B cell (primary cell): ENCODE data around the gene TRRAP. TPM values are rescaled to one million over a fixed set of nuclear protein-coding genes. Genes with fewer than 3 reads are reported as not detected.

Experiments used
- ATAC-seq: fragments of 200-7000 bp; cut with Tn5 transposase; one replicate; pipeline ENCODE4 v1.10.0; 2021; ENCODE audit warnings: low read depth, mild to moderate bottlenecking, moderate number of reproducible peaks, moderate library complexity
- CTCF ChIA-PET: fragments of 350-600 bp; sonication (Branson Sonifier 250); formaldehyde crosslinking; loops from one replicate; lab custom pipeline; 2021; ENCODE audit warnings: antibody characterized with exemption, inconsistent platforms; lab: Charles Lee
- POLR2A ChIA-PET: fragments of 350-600 bp; sonication (Branson Sonifier 250); formaldehyde crosslinking; loops from one replicate; lab custom pipeline; 2021; ENCODE audit warnings: antibody characterized with exemption; lab: Charles Lee
- DNase-seq: peaks from one replicate; pipeline ENCODE4 v3.0.0; 2013
- H2AFZ ChIP-seq: 2 replicates; pipeline ENCODE4 v1.6.1; 2012; ENCODE audit warnings: mild to moderate bottlenecking, low read depth, low read length; ENCODE audit not compliant: insufficient read depth, poor library complexity, severe bottlenecking
- H3K27ac ChIP-seq, 2 donors: 1 replicate in 1 of 2; 2 replicates in 1 of 2; pipeline ENCODE4 v1.5.1; 2012 to 2013; ENCODE audit warnings: low read length in 2 of 2, mild to moderate bottlenecking in 2 of 2, moderate library complexity in 1 of 2
- H3K27me3 ChIP-seq, 4 experiments: fragments of 200-600 bp in 1 of 4; sonication (generic) in 1 of 4; replicated peaks in 1 of 4; 1 replicate in 2 of 4; 2 replicates in 2 of 4; pipeline versions ENCODE4 v1.6.1 to v1.7.0; 2013 to 2016; ENCODE audit warnings: low read length in 3 of 4, mild to moderate bottlenecking in 2 of 4, mixed read lengths in 1 of 4, moderate library complexity in 1 of 4; ENCODE audit not compliant: insufficient read depth in 4 of 4, control insufficient read depth in 3 of 4; ENCODE audit errors: control extremely low read depth in 1 of 4
- H3K36me3 ChIP-seq, 2 experiments: replicated peaks in 1 of 2; 1 replicate in 1 of 2; 2 replicates in 1 of 2; pipeline versions ENCODE4 v1.6.1 to v1.7.1; 2013; ENCODE audit warnings: low read length in 1 of 2; ENCODE audit not compliant: insufficient read depth in 2 of 2, control insufficient read depth in 1 of 2; ENCODE audit errors: control extremely low read depth in 1 of 2, extremely low read depth in 1 of 2
- H3K4me1 ChIP-seq, 2 donors: fragments of 200-600 bp in 1 of 2; sonication (generic) in 1 of 2; 1 replicate in 1 of 2; 2 replicates in 1 of 2; pipeline versions ENCODE4 v1.5.1 to v1.6.1; 2013 to 2017; ENCODE audit warnings: low read length in 2 of 2; ENCODE audit not compliant: control insufficient read depth in 2 of 2, insufficient read depth in 2 of 2
- H3K4me2 ChIP-seq: replicated peaks from 2 replicates; pipeline ENCODE3; 2012; ENCODE audit warnings: mild to moderate bottlenecking, low read depth, low read length; ENCODE audit not compliant: poor library complexity, severe bottlenecking
- H3K4me3 ChIP-seq, 5 experiments: fragments of 200-600 bp in 1 of 5; sonication (generic) in 1 of 5; 1 replicate in 3 of 5; 2 replicates in 2 of 5; pipeline versions ENCODE4 v1.5.1 to v1.7.0; 2011 to 2016; ENCODE audit warnings: low read length in 4 of 5, mild to moderate bottlenecking in 4 of 5, low read depth in 2 of 5, control low read depth in 1 of 5, moderate library complexity in 1 of 5; ENCODE audit not compliant: insufficient read depth in 1 of 5; ENCODE audit errors: control extremely low read depth in 1 of 5, extremely low read depth in 1 of 5
- H3K79me2 ChIP-seq: fragments of 200-600 bp; sonication (generic); one replicate; pipeline ENCODE4 v1.6.0; 2016; ENCODE audit warnings: low read length; ENCODE audit not compliant: control insufficient read depth, insufficient read depth
- H3K9ac ChIP-seq: fragments of 200-600 bp; sonication (generic); 2 replicates; pipeline ENCODE4 v1.6.1; 2017; ENCODE audit warnings: mild to moderate bottlenecking, low read length, moderate library complexity
- H3K9me3 ChIP-seq, 3 donors: one replicate each; pipeline versions ENCODE4 v1.6.1 to v1.7.1; 2013; ENCODE audit warnings: low read length in 2 of 3; ENCODE audit not compliant: control insufficient read depth in 2 of 3, insufficient read depth in 1 of 3; ENCODE audit errors: control extremely low read depth in 1 of 3
- H4K20me1 ChIP-seq: 2 replicates; pipeline ENCODE4 v1.6.0; 2012; ENCODE audit warnings: mild to moderate bottlenecking, low read length; ENCODE audit not compliant: insufficient read depth, control insufficient read depth, poor library complexity, severe bottlenecking
- H3K27ac Mint-ChIP-seq: one replicate; pipeline ENCODE4 v1.8.0; 2021; ENCODE audit warnings: mixed read lengths
- H3K27me3 Mint-ChIP-seq: one replicate; pipeline ENCODE4 v1.8.0; 2021; ENCODE audit warnings: mixed read lengths
- H3K4me1 Mint-ChIP-seq: one replicate; pipeline ENCODE4 v1.8.0; 2021; ENCODE audit warnings: mixed read lengths
- H3K4me3 Mint-ChIP-seq: one replicate; pipeline ENCODE4 v1.8.0; 2021; ENCODE audit warnings: mixed read lengths
- H3K9me3 Mint-ChIP-seq: one replicate; pipeline ENCODE4 v1.8.0; 2022; ENCODE audit warnings: mixed read lengths; ENCODE audit not compliant: insufficient read depth
- EZH2 ChIP-seq: IDR thresholded peaks from 2 replicates; pipeline ENCODE4 v1.6.1; 2012; ENCODE audit warnings: borderline replicate concordance, low read depth, mild to moderate bottlenecking, moderate library complexity, low read length; ENCODE audit not compliant: insufficient read depth, poor library complexity, severe bottlenecking
- WGBS: methylation state at CpG from one replicate; pipeline ENCODE4 v1.1.5; 2013; ENCODE audit warnings: missing lambda C conversion rate; ENCODE audit not compliant: insufficient coverage; 5-methylcytosine and 5-hydroxymethylcytosine counted together
- intact Hi-C: fragments of 100-400 bp; cut with micrococcal nuclease; formaldehyde crosslinking; loops from one replicate; pipeline ENCODE4 v1.10.0; 2022
- polyA plus RNA-seq: library from polyadenylated mRNA; depleted of rRNA; stranded (reverse); fragments of >200 nt; gene quantifications from 2 replicates; pipeline ENCODE4 v1.2.3, GENCODE V29; 2012
- total RNA-seq, 2 donors: library from RNA; stranded (reverse); fragments of 120-200 nt in 1 of 2; gene quantifications; 1 replicate in 1 of 2; 2 replicates in 1 of 2; pipeline versions ENCODE4 v1.2.3 to v1.2.4, GENCODE V29; 2013 to 2022
- TF ChIP-seq, protein P1 (sequence below): fragments of 200-600 bp; IDR thresholded peaks from one replicate; pipeline ENCODE4 v1.8.0; 2022; ENCODE audit warnings: antibody characterized with exemption, mild to moderate bottlenecking

Gene TRRAP
- total and polyA plus RNA-seq, 2 donors (not counting 1 experiment from before 2014, with no cell fraction given) = 25.4 to 102 TPM

DNA sequence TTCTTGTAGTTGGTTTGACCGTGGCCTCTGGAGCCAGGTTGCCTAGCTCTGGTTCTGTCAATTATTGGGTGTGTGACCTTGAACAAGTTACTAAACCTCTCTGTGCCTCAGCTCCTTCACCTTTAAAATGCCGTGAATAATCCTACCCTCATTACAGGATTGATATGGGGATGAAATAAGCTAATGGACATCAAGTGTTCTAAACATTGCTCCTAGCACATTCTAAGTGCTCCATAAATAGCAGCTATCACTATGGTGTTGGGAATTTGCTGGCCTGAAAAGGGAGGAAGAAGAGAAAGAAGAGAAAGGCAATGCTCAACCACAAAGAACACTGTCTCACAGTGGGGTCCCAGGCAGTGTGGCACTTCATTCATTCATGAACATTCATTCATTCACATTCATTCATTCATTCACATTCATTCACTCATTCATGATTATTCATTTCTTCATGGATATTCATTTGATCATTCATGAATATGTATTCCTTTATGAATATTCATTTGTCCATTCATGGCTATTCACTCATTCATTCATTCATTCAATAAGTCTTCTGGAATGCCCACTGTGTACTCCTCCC, 47.3 kb upstream of the TRRAP start:
- Mint-ChIP-seq H3K27ac (no peak overlapping the region), H3K4me3 (no peak overlapping the region), H3K27me3 (peaks cover 14% of the 10 kb centered on the region), H3K4me1 (no peaks in the 10 kb centered on the region), H3K9me3 (no peaks in the 10 kb centered on the region)
- no peak overlapping the region for H3K9ac ChIP-seq
- H3K79me2 ChIP-seq = no peaks in the 10 kb centered on the region
- H4K20me1 ChIP-seq = no peaks in the 10 kb centered on the region
- peaks cover 0 to 9% (median 0%) of the 10 kb centered on the region in 4 experiments for H3K27me3 ChIP-seq
- no peaks in the 10 kb centered on the region for H3K4me1 ChIP-seq
- H3K27ac ChIP-seq = no peak overlapping the region
- TF ChIP-seq EZH2 = no peak
- TF ChIP-seq, protein P1, sequence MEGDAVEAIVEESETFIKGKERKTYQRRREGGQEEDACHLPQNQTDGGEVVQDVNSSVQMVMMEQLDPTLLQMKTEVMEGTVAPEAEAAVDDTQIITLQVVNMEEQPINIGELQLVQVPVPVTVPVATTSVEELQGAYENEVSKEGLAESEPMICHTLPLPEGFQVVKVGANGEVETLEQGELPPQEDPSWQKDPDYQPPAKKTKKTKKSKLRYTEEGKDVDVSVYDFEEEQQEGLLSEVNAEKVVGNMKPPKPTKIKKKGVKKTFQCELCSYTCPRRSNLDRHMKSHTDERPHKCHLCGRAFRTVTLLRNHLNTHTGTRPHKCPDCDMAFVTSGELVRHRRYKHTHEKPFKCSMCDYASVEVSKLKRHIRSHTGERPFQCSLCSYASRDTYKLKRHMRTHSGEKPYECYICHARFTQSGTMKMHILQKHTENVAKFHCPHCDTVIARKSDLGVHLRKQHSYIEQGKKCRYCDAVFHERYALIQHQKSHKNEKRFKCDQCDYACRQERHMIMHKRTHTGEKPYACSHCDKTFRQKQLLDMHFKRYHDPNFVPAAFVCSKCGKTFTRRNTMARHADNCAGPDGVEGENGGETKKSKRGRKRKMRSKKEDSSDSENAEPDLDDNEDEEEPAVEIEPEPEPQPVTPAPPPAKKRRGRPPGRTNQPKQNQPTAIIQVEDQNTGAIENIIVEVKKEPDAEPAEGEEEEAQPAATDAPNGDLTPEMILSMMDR = no peak
- H3K9me3 ChIP-seq = peaks cover 0 to 8% (median 0%) of the 10 kb centered on the region in 3 donors
- ChIA-PET CTCF (interaction anchor here (1.0 to 4.3 kb wide), 5 partner anchors 11 to 56 kb away, joined by 3 to 34 read pairs (median 3); partner anchors contain the start of gene TRRAP), POLR2A (no interaction called here)
- H3K4me2 ChIP-seq = no peak overlapping the region
- no peaks in the 10 kb centered on the region for H3K36me3 ChIP-seq
- DNase-seq (no peak), ATAC-seq (no peak)
- no peak overlapping the region for H3K4me3 ChIP-seq
- intact Hi-C loops = no loop called here
- no peak overlapping the region for H2AFZ ChIP-seq
- WGBS = no CpG with 5 or more reads among the region's 2 CpGs

DNA sequence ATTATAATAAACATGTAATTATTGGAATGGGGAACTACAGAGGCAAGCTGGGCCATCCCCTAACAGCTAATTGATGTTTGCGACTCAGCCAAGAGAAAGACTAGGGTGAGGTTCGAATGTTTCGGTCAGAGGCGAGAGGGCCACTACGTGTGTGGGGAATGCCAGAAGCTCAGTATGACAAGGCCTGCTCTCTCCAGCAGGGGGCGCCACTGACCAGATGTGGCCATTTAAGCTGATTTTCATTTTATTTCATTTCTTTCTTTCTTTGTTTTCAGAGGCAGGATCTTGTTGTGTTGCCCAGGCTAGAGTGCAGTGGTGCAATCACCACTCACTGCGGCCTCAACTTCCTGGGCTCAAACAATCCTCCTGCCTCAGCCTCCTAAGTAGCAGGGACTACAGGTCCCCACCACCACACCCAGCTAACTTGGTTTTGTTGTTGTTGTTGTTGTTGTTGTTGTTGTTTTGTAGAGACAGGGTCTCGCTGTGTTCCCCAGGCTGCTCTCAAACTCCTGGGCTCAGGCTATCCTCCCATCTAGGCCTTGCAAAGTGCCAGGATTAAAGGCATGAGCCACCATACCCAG, 46.6 kb upstream of the TRRAP start:
- peaks cover 17% of the 10 kb centered on the region for H3K27me3 Mint-ChIP-seq
- POLR2A ChIA-PET = no interaction called here
- intact Hi-C loops = no loop called here
- peaks cover 0 to 7% (median 0%) of the 10 kb centered on the region in 3 donors for H3K9me3 ChIP-seq
- DNase-seq = no peak
- no peak overlapping the region for H2AFZ ChIP-seq
- H3K36me3 ChIP-seq = no peaks in the 10 kb centered on the region
- no peaks in the 10 kb centered on the region for H4K20me1 ChIP-seq
- H3K4me1 ChIP-seq = no peaks in the 10 kb centered on the region
- H3K9me3 Mint-ChIP-seq = no peaks in the 10 kb centered on the region
- no peak overlapping the region for H3K27ac Mint-ChIP-seq
- no peaks in the 10 kb centered on the region for H3K4me1 Mint-ChIP-seq
- H3K4me3 ChIP-seq = no peak overlapping the region
- CTCF ChIA-PET = interaction anchor here (0.7 to 4.3 kb wide), 7 partner anchors 10 to 55 kb away, joined by 3 to 34 read pairs (median 3); partner anchors contain the start of gene TRRAP
- H3K4me2 ChIP-seq = no peak overlapping the region
- no peak for ATAC-seq
- peaks cover 0 to 7% (median 0%) of the 10 kb centered on the region in 4 experiments for H3K27me3 ChIP-seq
- no peak overlapping the region for H3K4me3 Mint-ChIP-seq
- WGBS = 81% methylated on average over 7 of the region's 8 CpGs
- TF ChIP-seq EZH2 = no peak
- TF ChIP-seq, protein P1 = peak; percentile 55
- no peak overlapping the region for H3K9ac ChIP-seq
- no peaks in the 10 kb centered on the region for H3K79me2 ChIP-seq
- H3K27ac ChIP-seq = no peak overlapping the region
